Smooth muscle cell (in vitro differentiated cells): Measurements from ENCODE around the gene ABL2. TPM values are rescaled to one million over a fixed set of nuclear protein-coding genes. Genes with fewer than 3 reads are reported as not detected.

ENCODE experiments used
- DNase-seq: peaks from one replicate; lab custom pipeline; 2025; ENCODE audit not compliant: unreplicated experiment; lab: John Stamatoyannopoulos, UW
- H2AFZ ChIP-seq: fragments of 200-600 bp; sonication (generic); 2 replicates; pipeline ENCODE4 v1.6.0; 2016; ENCODE audit warnings: antibody characterized with exemption, low read depth, mild to moderate bottlenecking
- H3F3A ChIP-seq: fragments of 200-600 bp; sonication (generic); 2 replicates; pipeline ENCODE4 v1.6.0; 2017; ENCODE audit warnings: antibody characterized with exemption, low read depth
- H3K27ac ChIP-seq: fragments of 200-600 bp; sonication (generic); 2 replicates; pipeline ENCODE4 v1.5.1; 2016; ENCODE audit warnings: low read depth, mild to moderate bottlenecking
- H3K27me3 ChIP-seq: fragments of 200-600 bp; sonication (generic); 2 replicates; pipeline ENCODE4 v1.6.1; 2016; ENCODE audit warnings: low read depth, mild to moderate bottlenecking
- H3K36me3 ChIP-seq: fragments of 200-600 bp; sonication (generic); 2 replicates; pipeline ENCODE4 v1.5.1; 2016; ENCODE audit warnings: low read depth
- H3K4me1 ChIP-seq: fragments of 200-600 bp; sonication (generic); 2 replicates; pipeline ENCODE4 v1.5.1; 2016; ENCODE audit warnings: low read depth
- H3K4me2 ChIP-seq: fragments of 200-600 bp; sonication (generic); 2 replicates; pipeline ENCODE4 v1.6.0; 2016; ENCODE audit warnings: mild to moderate bottlenecking
- H3K4me3 ChIP-seq: fragments of 200-600 bp; sonication (generic); 2 replicates; pipeline ENCODE4 v1.5.1; 2016; ENCODE audit warnings: mild to moderate bottlenecking
- H3K79me2 ChIP-seq: fragments of 200-600 bp; sonication (generic); 2 replicates; pipeline ENCODE4 v1.6.0; 2016; ENCODE audit warnings: low read depth, mild to moderate bottlenecking
- H3K9ac ChIP-seq: fragments of 200-600 bp; sonication (generic); 2 replicates; pipeline ENCODE4 v1.6.0; 2016; ENCODE audit warnings: low read depth
- H3K9me3 ChIP-seq: fragments of 200-600 bp; sonication (generic); replicated peaks from 2 replicates; pipeline ENCODE4 v1.5.1; 2016; ENCODE audit warnings: low read depth
- H4K20me1 ChIP-seq: fragments of 200-600 bp; sonication (generic); 2 replicates; pipeline ENCODE4 v1.6.0; 2016; ENCODE audit warnings: low read depth
- WGBS: methylation state at CpG from one replicate; pipeline ENCODE4 v1.1.7; 2016; ENCODE audit warnings: low lambda C conversion rate; 5-methylcytosine and 5-hydroxymethylcytosine counted together
- polyA plus RNA-seq: library from polyadenylated mRNA; unstranded; fragments of >200 nt; fragmentation: Nextera tagmentation; extraction: Ambion mirVana; gene quantifications from 2 replicates; pipeline ENCODE4 v1.2.1, GENCODE V29; 2016
- total RNA-seq: library from RNA; depleted of rRNA; stranded (reverse); fragments of >200 nt; gene quantifications from 2 replicates; pipeline ENCODE4 v1.2.3, GENCODE V29; 2014
- TF ChIP-seq, protein P1 (sequence below): fragments of 200-600 bp; sonication (generic); IDR thresholded peaks from 2 replicates; pipeline ENCODE4 v1.5.1; 2017; ENCODE audit warnings: borderline replicate concordance, mild to moderate bottlenecking, antibody characterized with exemption; ENCODE audit not compliant: insufficient read depth, poor library complexity, severe bottlenecking

ABL2 gene
- total and polyA plus RNA-seq, 2 experiments from 2014 or later = 16.5 to 56.5 TPM

DNA sequence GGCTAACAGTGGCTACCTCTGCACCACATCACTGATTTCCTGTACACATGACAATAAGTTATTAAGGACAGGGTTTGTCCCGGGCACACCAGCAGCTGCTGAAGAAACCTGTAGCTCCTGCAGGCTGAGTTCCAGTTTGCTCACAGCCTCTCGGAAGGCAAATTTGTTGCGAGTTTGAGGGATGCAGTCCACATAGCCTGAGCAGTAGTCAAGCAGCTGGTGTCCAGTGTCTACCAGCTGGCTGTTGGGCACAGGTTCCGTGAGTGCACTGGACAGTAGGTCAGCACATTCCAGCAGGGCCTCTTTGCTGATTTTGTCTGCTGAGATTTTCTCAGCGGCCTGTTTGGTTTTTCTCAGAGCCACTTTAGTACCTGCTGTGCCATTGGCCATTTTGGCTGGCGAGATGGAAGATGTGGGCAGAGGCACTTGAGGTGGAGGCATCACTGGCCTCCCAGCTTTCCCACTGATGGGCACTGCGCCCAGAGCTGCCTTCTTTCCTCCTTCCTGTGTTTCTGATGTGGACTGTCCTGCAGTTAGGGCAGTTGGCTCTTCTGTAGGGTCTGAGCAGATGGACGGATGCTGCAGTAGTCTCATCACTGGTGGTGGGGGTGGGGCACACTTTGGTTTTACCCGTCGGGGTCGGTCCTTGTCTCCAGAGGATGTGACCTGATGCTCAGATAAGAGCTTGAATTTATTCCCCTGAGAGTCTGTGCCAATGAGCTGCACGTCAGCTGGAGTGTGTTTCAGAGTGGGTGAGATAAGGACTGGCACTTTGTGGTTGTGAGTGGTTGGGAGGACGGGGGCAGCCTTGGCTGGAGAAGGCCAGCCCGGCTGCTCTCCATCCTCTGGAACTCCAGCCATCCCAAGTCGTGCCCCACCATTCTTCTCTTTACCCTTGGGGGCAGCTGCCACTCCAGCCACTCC is 121.5 kb downstream of the ABL2 start:
- no peaks in the 10 kb centered on the region for H3K4me1 ChIP-seq
- H3K9me3 ChIP-seq = no peaks in the 10 kb centered on the region
- H3K4me2 ChIP-seq = no peak overlapping the region
- H2AFZ ChIP-seq = no peak overlapping the region
- peaks cover 35% of the 10 kb centered on the region for H4K20me1 ChIP-seq
- H3K4me3 ChIP-seq = no peak overlapping the region
- peaks cover 16% of the 10 kb centered on the region for H3K36me3 ChIP-seq
- no peak overlapping the region for H3K9ac ChIP-seq
- DNase-seq = no peak
- TF ChIP-seq, protein P1, sequence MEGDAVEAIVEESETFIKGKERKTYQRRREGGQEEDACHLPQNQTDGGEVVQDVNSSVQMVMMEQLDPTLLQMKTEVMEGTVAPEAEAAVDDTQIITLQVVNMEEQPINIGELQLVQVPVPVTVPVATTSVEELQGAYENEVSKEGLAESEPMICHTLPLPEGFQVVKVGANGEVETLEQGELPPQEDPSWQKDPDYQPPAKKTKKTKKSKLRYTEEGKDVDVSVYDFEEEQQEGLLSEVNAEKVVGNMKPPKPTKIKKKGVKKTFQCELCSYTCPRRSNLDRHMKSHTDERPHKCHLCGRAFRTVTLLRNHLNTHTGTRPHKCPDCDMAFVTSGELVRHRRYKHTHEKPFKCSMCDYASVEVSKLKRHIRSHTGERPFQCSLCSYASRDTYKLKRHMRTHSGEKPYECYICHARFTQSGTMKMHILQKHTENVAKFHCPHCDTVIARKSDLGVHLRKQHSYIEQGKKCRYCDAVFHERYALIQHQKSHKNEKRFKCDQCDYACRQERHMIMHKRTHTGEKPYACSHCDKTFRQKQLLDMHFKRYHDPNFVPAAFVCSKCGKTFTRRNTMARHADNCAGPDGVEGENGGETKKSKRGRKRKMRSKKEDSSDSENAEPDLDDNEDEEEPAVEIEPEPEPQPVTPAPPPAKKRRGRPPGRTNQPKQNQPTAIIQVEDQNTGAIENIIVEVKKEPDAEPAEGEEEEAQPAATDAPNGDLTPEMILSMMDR = no peak
- no peak overlapping the region for H3K27ac ChIP-seq
- H3F3A ChIP-seq = no peaks in the 10 kb centered on the region
- no peaks in the 10 kb centered on the region for H3K27me3 ChIP-seq
- H3K79me2 ChIP-seq = no peaks in the 10 kb centered on the region
- WGBS = 96% methylated on average over 15 of the region's 15 CpGs

DNA sequence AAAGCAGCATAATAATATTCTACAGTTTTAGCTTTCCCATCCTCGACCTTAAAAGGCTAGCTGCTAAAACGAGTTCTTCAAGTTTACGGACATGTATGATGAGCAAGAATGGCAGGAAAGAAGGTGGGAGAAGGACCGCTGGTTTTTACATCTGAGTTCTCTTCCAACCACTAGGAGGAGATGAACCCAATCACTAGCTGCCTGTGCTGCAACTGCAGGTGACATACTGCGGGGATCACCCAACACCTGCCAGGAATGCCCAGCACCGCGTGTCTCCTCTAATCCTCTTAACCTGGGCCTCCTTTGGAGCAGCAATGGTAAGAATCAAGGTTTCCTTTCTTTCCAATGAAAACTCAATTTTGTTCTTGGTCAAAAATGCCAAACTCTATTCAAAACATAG is 124.1 kb downstream of the ABL2 start:
- no peaks in the 10 kb centered on the region for H3K4me1 ChIP-seq
- peaks cover 41% of the 10 kb centered on the region for H4K20me1 ChIP-seq
- 48% methylated on average over 7 of the region's 7 CpGs for WGBS
- H3K79me2 ChIP-seq = no peaks in the 10 kb centered on the region
- H3K27ac ChIP-seq = no peak overlapping the region
- H3K4me3 ChIP-seq = no peak overlapping the region
- H3K27me3 ChIP-seq = no peaks in the 10 kb centered on the region
- DNase-seq = no peak
- H3K4me2 ChIP-seq = no peak overlapping the region
- H3K36me3 ChIP-seq = peaks cover 6% of the 10 kb centered on the region
- no peaks in the 10 kb centered on the region for H3F3A ChIP-seq
- H3K9ac ChIP-seq = no peak overlapping the region
- H3K9me3 ChIP-seq = no peaks in the 10 kb centered on the region
- TF ChIP-seq, protein P1 = peak; percentile 31
- H2AFZ ChIP-seq = no peak overlapping the region

DNA sequence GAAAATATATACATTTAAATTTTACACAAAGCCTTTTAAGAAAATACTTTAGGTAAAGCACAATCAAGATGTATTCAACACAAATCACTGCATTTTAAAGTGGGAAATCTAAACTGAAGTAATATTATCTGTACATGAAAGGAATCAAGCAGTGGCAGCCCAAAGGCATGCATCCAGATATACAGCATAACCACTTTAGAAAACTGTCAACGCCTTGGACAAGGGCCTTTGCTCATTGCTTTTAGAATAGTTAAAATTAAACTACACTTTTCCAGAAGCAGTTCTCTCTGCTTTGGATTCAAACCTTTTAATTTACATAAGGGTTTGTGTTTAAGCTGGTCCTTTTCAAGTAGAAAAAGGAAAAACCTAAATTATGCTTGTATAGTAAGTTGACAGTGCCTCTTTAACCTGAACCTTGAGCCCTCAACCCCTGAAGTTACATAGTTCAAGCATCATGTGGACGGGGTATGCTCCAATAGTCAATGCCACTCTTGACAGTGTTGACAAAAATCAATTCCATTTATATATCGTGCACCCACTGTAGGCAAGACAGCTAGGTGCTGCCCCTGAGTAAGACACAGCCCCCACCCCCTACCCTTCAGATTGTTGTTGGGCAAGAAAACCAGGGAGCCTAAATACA is 124.7 kb downstream of the ABL2 start:
- no peak overlapping the region for H3K4me2 ChIP-seq
- no peak overlapping the region for H3K4me3 ChIP-seq
- no peaks in the 10 kb centered on the region for H3F3A ChIP-seq
- H2AFZ ChIP-seq = no peak overlapping the region
- peaks cover 40% of the 10 kb centered on the region for H4K20me1 ChIP-seq
- no peaks in the 10 kb centered on the region for H3K9me3 ChIP-seq
- H3K27ac ChIP-seq = no peak overlapping the region
- no peaks in the 10 kb centered on the region for H3K4me1 ChIP-seq
- no peaks in the 10 kb centered on the region for H3K79me2 ChIP-seq
- no peak overlapping the region for H3K9ac ChIP-seq
- no peaks in the 10 kb centered on the region for H3K27me3 ChIP-seq
- TF ChIP-seq, protein P1 = no peak
- 97% methylated on average over 3 of the region's 3 CpGs for WGBS
- peaks cover 3% of the 10 kb centered on the region for H3K36me3 ChIP-seq
- no peak for DNase-seq
